GM19239 (cell line): ENCODE data around the gene HSH2D.
"Not testable (repeated sequence)": the region's sequence is repeated elsewhere in the genome, so short reads cannot be mapped to it uniquely, and the experiment has no call there.

Source experiments
- DNase-seq: peaks from one replicate; pipeline ENCODE4 v3.0.0; 2011; ENCODE audit warnings: low spot score; ENCODE audit not compliant: insufficient read length
- FAIRE-seq: peaks from 2 replicates; lab custom pipeline; 2011; peaks lifted over from hg19 to GRCh38; lab: Jason Lieb, UNC

Gene HSH2D

DNA sequence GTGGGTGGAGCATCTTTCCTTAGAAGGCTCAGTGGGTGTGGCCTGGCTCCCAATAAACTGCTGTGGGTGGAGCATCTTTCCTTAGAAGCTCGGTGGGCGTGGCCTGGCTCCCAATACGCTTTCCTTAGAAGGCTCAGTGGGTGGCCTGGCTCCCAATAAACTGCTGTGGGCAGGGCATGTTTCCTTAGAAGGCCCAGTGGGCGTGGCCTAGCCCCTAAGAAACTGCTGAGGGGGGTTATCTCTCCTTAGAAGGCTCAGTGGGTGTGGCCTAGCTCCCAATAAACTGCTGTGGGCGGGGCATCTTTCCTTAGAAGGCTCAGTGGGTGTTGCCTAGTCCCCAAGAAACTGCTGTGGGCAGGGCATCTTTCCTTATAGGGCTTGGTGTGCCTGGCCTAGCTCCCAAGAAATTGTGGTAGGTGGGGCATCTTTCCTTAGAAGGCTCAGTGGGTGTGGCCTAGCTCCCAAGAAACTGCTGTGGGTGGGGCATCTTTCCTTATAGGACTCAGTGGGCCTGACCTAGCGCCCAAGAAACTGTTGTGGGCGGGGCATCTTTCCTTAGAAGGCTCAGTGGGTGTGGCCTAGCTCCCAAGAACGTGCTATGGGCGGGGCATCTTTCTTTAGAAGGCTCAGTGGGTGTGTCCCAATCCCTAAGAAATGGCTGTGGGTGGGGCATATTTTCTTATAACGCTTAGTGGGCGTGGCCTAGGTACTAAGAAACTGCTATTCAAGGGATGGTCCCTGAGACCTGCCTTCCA, 10.3 kb downstream of the HSH2D start:
- no peak for FAIRE-seq
- no peak for DNase-seq

DNA sequence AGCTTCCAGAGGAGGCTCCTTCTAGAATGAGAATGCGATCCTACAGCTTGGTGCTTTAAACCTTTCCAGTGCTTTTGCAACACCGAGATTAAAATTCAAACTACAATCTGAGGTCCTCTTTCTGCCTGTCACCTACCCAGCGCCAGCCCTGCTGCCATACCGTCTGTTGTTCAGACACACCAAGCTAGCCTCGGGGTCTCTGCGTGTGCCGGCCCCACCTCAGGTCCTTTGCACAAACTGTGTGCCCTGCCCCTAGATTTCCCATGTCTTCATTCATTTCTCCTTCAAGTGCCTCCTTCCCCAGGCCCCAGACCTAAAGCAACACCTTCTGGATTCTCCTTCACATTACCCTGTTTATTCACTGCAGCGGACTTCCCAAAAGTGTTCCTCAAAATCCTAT, 11.1 kb downstream of the HSH2D start:
- DNase-seq, result no peak

DNA sequence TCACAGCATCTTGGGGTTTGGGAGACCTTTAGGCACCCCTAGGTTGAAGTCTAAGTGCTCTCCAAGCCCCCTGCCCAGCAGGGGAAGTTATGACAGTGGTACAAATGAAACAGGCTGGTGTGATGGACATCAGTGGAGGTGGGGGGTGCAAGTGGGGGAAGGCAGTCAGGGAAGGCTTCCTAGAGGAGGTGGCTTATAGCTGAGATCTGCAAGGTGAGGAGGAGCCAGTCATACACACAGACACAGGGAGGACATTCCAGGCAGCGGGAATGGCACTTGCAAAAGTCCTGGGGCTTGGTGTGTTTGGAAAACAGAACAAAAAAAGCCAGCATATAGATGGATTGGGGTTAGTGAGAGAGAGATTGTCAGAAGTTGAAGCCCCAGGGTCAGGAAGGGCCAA, 11.6 kb downstream of the HSH2D start:
- no peak for DNase-seq
- FAIRE-seq, result no peak

More for the DNA sequence above, 11.1 kb downstream of the HSH2D start:
- no peak for FAIRE-seq

DNA sequence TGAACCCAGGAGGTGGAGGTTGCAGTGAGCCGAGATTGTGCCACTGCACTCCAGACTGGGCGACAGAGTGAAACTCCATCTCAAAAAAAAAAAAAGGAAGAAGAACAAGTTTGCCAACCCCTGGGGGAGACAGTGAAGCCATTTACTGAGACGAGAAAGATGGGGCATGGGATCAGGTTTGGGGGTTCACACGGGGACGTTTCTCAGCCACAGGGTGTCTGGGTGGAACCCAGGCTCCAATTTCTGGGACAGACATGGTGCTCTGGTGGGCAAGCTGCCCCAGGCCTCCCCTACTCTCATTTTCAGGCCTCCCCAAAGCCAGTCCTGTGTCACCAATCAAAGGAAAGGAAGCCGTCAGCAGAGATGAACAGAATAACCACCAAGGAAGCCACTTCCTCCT, 13.4 kb downstream of the HSH2D start:
- FAIRE-seq (no peak), DNase-seq (no peak)

DNA sequence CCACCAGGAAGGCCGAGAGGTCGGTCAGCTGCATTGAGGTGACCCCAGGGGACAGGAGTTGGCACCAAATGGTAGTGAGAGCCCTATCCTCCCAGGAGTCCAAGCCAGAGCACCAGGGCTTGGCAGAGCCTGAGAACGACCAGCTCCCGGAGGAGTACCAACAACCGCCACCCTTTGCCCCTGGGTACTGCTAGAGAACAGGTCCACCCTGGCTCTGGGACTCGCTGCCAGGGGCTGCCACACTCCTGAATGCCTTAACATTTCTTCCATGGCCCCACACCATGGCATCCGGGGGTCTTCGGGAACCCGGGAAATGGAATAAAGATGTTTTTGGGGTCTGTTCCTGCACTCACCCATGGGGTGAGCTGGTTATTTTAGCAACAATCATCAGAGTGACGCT, 14.1 kb downstream of the HSH2D start:
- FAIRE-seq (no peak), DNase-seq (no peak)

DNA sequence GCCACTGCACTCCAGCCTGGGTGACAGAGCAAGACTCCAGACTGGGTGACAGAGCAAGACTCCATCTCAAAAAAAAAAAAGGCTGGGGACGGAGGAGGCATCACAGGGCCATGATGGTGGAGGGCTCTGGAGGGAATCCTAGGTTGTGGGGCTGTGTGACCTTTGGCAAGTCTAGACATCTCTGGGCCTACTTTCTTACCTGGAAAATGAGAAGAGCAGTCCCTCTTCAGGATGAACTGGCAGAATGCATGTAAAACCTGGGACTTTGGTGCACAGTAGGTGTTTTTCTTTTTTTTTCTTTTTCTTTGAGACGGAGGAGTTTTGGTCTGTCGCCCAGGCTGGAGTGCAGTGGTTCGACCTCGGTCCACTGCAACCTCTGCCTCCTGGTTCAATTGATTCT, 16.2 kb downstream of the HSH2D start:
- FAIRE-seq, result no peak
- DNase-seq, result no peak

DNA sequence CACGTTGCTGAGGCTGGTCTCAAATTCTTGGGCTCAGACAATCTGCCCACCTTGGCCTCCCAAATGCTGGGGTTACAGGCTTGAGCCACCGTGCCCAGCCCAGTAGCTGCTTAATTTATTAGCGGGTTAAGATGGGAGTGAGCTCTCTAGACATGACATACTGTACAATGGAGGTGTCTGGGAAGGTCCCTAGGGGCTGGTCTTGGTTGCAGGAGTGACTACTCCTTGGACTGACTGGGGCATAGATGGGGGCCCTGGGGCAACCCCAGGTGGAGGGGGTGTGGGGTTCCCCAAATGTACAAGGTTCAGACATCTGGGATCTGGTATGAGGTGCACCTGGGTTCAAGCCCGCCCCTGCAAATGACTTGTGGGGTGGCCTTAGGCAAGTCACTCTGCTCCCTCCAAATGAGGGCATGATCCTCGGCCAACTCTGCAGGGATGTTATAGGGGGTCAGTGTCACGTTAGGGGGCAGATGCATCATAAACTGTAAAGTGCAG, 17.0 kb downstream of the HSH2D start:
- FAIRE-seq, result no peak
- no peak for DNase-seq

DNA sequence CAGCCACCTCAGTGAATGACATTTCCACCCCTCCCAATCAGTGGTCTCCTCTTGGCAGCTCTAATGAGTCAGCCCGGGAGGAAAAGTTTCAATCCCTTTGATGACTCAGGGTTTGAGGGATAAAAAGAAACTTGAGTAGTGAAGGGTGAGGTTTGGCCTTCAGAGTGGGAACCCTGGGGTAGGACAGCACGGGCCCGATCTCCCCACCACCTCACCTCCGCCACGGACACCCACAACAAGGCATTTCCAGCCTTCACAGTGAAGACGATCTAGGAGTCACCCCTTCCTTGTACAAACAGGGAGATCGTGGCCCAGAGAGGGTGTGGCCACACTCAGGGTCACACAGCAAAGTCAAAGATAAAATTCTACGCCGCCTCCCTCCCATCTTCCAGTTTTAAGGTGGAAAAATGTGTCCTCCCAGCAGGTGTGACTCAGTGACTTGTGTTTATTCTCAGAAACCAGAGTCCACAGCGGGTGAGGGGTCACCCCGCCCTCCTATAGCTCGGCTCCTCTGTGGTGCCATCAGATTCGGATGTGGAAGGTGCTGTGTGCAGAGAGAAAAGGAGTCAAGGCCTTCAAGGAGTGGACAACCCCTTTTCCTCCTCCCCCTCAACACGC, 17.6 kb downstream of the HSH2D start:
- no peak for FAIRE-seq
- DNase-seq, result no peak

DNA sequence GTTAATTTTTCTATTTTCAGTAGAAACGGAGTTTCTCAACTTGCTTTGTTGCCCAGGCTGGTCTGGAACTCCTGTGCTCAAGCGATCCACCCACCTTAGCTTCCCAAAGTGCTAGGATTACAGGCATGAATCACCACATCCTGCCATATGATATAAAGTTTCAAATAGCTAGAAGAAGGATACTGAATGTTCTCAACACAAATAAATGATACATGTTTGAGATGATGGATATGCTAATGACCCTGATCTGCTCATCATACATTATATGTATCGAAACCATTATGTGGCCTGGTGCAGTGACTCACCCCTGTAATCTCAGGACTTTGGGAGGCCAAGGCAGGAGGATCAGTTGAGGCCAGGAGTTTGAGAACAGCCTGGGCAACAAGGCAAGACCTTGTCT, 18.4 kb downstream of the HSH2D start:
- FAIRE-seq (no peak), DNase-seq (no peak)

DNA sequence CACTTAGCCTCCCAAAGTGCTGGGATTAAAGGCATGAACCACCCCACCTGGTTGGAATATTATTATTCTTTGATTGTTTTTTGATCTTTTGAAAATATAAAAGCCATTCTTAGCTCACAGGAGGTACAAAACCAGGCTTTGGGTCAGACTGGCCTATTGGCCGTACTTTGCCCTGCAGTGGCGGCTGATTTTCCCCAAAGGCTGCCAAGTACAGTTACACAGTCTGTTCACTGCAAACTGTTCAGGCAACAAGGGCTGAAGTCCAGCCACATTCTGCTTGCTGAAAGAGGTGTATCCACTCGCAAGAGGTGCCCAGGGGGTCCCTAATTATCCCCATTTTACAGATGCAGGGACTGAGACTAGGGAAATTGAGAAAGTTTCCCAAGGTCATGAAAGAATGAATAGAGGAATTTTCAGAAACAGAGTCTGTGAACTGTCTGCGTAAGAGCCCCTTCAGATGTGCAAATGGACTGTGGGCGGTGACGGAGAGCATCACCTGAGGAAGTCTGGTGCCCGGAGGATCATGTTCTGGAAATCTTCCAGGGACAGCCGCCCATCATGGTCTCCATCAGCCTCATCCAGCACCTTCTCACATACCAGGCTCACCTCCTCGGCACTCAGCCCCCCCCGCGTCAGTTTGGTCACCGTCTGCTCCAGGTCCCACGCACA, 20.9 kb downstream of the HSH2D start:
- DNase-seq (no peak), FAIRE-seq (no peak)

DNA sequence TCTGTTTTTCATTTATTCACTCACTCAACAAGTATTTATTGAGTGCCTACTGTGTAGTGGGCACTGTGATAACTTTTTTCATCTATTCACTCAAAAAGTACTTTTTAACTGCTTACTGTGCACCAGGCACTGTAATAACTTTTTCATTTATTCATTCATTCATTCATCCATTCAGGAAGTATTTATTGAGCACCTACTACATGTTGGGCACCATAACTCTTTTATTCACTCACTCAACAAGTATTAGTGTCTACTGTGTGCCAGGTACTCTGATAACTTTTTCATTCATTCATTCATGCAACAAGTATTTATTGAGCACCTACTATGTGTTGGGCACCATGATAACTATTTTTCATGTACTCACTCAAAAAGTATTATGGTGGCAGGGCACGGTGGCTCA, 22.9 kb downstream of the HSH2D start:
- DNase-seq (no peak), FAIRE-seq (no peak)

DNA sequence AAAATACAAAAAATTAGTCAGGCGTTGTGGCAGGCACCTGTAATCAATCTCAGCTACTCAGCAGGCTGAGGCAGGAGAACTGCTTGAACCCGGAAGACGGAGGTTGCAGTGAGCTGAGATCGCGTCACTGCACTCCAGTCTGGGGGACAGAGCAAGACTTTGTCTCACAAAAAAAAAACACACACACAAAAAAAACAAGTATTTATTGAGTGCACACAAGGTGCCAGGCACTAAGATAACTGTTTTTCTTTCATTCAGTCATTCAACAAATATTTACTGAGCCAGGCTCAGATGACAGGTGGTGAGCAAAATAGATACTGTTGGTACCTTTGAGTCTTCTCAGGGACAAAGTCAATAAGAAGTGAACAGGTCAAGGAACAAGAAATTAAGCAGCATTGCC, 23.6 kb downstream of the HSH2D start:
- DNase-seq (no peak), FAIRE-seq (no peak)

DNA sequence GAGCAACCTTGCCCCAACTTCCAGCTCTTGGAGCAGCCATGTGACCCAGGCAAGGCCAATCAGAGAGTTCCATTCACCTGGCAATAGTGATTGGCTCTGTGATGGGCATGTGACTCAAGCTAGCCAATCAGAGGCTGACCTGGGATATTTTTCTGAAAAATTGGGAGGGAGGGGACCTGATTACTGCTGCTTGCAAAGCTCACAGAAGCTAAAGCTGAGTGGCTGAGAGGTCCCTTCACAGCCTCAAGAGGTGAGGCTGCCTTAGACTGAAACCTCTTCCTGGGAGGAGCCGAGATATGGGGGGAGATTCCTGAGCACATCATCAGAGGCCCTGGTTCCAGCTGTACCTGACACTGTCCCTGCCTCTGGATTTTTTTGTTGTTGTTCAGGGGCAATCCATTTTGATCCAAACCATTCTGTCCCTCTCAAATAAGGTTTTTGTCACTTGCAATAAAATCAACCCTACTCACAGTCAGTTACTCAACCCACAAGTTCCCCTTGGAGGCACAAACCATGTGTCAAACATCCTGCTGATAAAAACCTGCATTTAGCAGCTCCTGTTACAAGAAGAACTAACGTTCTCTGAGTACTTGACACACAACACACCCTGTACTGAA, 25.1 kb downstream of the HSH2D start:
- FAIRE-seq (no peak), DNase-seq (no peak)

DNA sequence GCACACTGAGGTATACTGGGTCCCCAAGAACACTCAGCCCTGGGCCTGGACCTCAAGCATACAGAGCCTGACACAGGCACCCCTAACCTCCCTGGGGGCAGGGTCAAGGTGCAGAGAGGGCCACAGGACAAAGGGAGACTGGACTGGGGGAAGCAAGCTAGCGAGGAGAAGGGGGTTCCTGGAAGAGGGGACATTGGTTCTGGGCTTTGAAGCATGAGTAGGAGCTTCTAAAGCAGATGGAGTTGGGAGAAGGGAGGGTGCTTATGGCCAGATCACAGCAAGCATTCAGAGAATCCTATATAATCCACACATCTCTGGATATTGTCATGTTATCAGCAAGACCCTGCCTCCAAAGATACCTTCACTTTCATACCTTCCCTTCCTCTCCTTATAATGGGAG, 26.6 kb downstream of the HSH2D start:
- DNase-seq (no peak), FAIRE-seq (no peak)

DNA sequence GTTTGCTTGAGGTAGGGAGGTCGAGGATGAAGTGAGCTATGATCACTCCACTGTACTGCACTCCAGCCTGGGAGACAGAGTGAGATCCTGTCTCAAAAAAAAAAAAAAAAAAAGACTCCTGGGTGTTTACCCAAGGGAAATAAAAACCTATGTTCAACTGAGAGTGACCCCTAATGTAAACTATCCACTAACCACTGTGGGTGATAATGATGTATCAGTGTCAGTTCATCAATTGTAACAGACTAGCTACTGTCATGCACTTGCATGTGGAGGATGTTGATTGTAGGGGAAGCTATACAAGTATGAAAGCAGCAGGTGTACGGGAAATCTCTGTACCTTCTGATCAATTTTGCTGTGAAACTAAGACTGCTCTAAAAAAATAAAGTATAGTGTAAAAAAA, 32.5 kb downstream of the HSH2D start:
- DNase-seq (no peak), FAIRE-seq (peak; percentile 39)

DNA sequence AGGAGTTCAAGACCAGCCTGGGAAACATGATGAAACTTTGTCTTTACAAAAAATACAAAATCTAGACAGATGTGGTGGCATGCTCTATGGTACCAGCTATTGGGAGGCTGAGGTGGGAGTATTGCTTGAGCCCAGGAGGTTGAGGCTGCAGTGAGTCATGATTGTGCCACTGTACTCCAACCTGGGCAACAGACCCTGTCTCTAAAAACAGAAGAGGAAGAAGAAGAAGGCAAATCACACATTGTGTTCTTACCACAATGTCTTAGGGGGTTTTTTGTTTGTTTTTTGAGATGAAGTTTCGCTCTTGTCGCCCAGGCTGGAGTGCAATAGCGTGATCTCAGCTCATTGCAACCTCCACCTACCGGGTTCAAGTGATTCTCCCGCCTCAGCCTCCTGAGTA, 35.4 kb downstream of the HSH2D start:
- FAIRE-seq, DNase-seq: not testable (repeated sequence)

DNA sequence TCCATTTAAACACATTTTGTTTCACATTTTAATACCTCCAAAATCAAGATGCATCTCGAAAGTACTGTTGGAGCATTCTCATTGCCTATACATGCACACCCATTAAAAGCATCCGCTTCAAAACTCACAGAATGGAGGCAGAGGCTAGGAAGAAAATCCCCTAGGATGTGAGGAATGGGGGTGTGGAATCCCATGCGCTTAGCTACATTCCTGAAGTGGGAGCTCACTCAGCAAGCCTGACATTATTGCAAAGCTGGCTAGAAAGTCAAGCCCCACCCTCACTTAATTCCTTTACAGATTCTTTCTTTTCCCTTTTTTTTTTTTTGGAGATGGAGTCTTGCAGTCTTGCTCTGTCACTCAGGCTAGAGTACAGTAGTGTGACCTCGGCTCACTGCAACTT, 37.1 kb downstream of the HSH2D start:
- DNase-seq, result no peak
- no peak for FAIRE-seq

DNA sequence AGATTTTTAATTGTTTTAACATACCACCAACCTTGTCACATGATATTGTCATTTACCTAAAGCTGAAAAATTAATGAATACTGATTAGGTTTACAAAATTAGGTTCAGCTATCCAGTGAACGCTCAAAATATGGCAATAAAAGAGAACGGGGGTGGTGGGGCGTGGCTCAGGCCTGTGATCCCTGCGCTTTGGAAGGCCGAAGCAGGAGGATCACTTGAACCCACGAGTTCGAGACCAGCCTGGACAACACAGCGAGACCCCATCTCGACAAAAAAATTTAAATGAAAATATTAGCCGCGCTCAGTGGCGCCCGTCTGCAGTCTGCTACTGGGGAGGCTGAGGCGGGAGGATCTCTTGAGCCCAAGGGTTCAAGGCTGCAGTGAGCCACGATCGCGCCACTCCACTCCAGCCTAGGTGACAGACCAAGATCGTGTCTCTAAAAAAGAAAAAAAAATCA, 41.2 kb downstream of the HSH2D start:
- DNase-seq, result no peak
- FAIRE-seq, result no peak

DNA sequence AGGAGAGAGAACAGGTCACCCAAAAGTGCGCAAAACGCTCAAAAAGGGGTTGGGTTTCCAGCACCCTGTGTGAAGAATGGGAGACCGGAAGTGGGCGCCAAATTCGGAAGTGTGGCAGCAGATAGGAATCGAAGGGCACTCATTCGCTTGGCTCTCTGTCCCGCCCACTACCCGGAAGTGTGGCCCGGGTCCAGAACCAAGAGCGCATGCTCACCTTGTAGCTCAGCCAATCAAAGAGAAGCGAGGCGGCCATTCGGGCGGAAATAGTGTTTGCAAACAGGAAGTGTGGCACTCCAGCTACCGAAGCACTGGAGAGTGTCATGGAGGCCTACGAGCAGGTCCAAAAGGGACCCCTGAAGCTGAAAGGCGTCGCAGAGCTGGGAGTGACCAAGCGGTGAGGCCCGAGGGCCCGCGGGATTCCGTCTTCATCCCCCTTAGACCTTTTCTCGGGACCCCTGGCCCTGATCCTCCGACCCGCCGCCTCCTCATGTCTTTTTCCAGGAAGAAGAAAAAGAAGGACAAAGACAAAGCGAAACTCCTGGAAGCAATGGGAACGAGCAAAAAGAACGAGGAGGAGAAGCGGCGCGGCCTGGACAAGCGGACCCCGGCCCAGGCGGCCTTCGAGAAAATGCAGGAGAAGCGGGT, 41.8 kb downstream of the HSH2D start, which contains the start of gene FAM32A:
Gene FAM32A (plus strand): TSS at position 288 of the 645 bp plus-strand sequence. CDS start 33 bp downstream, at position 321.
- peak; percentile 96 for DNase-seq
- FAIRE-seq, result peak; percentile 100

DNA sequence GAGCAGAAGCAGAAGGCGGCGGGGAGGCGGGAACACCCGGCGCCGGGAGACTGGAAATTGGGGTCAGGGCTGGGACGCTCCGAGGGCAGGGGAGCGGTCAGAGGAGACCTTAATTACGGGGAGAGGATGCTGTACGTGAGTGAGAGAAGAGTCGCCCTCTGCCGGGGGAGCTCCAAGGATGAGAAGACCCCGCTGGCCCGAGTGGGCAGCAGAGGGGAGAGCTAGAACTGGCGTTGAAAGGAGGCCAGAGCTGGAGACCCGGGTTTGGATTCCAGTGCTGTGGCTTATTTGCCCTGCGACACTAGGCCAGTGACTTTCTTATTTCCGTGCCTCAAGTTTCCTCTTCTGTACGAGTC, 42.3 kb downstream of the HSH2D start:
- FAIRE-seq (no peak), DNase-seq (no peak)
